Measurements from ENCODE around the gene BLCAP.

- no peak for TF ChIP-seq CTCF (conservative IDR thresholded peaks at IDR 0.05; ENCODE audit: low read depth, low read length)
- TF ChIP-seq POLR2A (IDR thresholded peaks at IDR 0.05; ENCODE audit: low read depth, low read length): no peak
- no peak for TF ChIP-seq CEBPB (IDR thresholded peaks at IDR 0.05; ENCODE audit: low read depth, low read length)
Measured at GRCh38 chr20:37500311-37500710, 27.4 kb downstream of the BLCAP start.
